Neural crest cell (in vitro differentiated cells): ENCODE results near the gene REEP6. TPM values are rescaled to one million over a fixed set of nuclear protein-coding genes. Genes with fewer than 3 reads are reported as not detected.
"Not testable (repeated sequence)": the region's sequence is repeated elsewhere in the genome, so short reads cannot be mapped to it uniquely, and the experiment has no call there.

Experiments
- DNase-seq: peaks from one replicate; pipeline ENCODE4 v3.0.0; 2021; ENCODE audit warnings: low read depth, mixed read lengths, low spot score
- H3K27ac Mint-ChIP-seq: one replicate; pipeline ENCODE4 v1.8.0; 2021; ENCODE audit warnings: mild to moderate bottlenecking, mixed read lengths; ENCODE audit not compliant: unreplicated experiment
- H3K27me3 Mint-ChIP-seq: 2 replicates; pipeline ENCODE4 v1.8.0; 2021; ENCODE audit warnings: low read depth, mild to moderate bottlenecking, mixed read lengths
- H3K36me3 Mint-ChIP-seq: 2 replicates; pipeline ENCODE4 v1.8.0; 2021; ENCODE audit warnings: low read depth, mild to moderate bottlenecking, mixed read lengths
- H3K4me1 Mint-ChIP-seq: 2 replicates; pipeline ENCODE4 v1.8.0; 2021; ENCODE audit warnings: mixed read lengths
- H3K4me3 Mint-ChIP-seq: one replicate; pipeline ENCODE4 v1.8.0; 2021; ENCODE audit warnings: mild to moderate bottlenecking, mixed read lengths
- H3K9me3 Mint-ChIP-seq: 2 replicates; pipeline ENCODE4 v1.8.0; 2021; ENCODE audit warnings: mixed read lengths
- total RNA-seq: library from RNA; stranded (reverse); gene quantifications from 2 replicates; pipeline ENCODE4 v1.2.1, GENCODE V29; 2021
- TF ChIP-seq, protein P1 (sequence below): fragments of 200-600 bp; sonication (generic); conservative IDR thresholded peaks from 2 replicates; pipeline ENCODE4 v1.5.0; 2021; ENCODE audit warnings: antibody characterized with exemption, mild to moderate bottlenecking

The REEP6 gene
- total RNA-seq, 1 donor from 2014 or later, result 8.2 TPM

DNA sequence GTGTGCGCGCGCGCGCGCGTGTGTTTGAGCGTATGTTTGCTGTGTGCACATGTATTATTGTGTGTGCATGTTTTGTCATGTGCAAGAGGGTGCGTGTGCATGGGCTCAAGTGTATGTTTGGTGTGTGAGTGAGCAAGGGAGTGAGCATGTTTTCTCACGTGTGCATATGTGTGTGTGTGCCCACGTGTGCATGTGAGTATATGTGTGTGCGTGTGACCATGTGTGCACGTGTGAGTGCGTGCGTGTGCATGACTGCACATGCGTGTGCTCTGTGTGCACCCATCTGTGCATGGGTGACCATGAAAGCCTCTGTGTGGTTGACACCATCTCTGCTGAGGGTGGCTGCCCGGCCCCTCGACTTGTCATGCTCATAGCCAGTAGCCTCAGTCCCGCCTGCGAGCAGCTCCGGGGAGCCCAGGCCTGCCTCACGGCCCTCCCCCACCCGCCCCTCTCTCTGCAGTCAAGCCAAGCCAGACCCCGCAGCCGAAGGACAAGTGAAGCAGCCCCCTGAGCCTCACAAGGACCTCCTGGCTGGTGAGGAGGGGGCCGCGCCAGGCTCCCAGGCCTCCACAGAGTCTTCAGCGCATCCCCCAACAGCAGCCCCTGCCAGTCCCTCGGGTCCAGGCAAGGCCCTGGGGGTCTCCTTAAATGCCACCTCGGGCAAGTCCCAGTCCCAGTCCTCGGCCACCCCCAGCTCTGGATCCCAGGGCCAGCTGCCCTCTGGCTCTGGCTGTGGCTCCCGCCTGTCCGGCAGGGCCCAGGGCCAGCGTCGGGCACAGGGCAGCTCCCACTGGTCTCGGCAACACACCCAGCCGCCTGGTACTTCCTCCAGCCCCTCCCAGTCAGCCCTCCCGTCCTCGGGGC, 6.0 kb downstream of the REEP6 start:
- no peaks in the 10 kb centered on the region for H3K36me3 Mint-ChIP-seq
- H3K4me1 Mint-ChIP-seq, result peaks cover 4% of the 10 kb centered on the region
- no peak overlapping the region for H3K4me3 Mint-ChIP-seq
- H3K27ac Mint-ChIP-seq, result no peak overlapping the region
- DNase-seq, result no peak
- H3K27me3 Mint-ChIP-seq, result peaks cover 14% of the 10 kb centered on the region
- H3K9me3 Mint-ChIP-seq, result no peaks in the 10 kb centered on the region
- TF ChIP-seq, protein P1, sequence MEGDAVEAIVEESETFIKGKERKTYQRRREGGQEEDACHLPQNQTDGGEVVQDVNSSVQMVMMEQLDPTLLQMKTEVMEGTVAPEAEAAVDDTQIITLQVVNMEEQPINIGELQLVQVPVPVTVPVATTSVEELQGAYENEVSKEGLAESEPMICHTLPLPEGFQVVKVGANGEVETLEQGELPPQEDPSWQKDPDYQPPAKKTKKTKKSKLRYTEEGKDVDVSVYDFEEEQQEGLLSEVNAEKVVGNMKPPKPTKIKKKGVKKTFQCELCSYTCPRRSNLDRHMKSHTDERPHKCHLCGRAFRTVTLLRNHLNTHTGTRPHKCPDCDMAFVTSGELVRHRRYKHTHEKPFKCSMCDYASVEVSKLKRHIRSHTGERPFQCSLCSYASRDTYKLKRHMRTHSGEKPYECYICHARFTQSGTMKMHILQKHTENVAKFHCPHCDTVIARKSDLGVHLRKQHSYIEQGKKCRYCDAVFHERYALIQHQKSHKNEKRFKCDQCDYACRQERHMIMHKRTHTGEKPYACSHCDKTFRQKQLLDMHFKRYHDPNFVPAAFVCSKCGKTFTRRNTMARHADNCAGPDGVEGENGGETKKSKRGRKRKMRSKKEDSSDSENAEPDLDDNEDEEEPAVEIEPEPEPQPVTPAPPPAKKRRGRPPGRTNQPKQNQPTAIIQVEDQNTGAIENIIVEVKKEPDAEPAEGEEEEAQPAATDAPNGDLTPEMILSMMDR, result no peak

- Mint-ChIP-seq H3K27ac (no peak overlapping the region), H3K27me3 (peaks cover 9% of the 10 kb centered on the region), H3K4me3 (no peak overlapping the region), H3K4me1 (peaks cover 4% of the 10 kb centered on the region), H3K36me3 (no peaks in the 10 kb centered on the region), H3K9me3 (no peaks in the 10 kb centered on the region)
- TF ChIP-seq, protein P1, result no peak
- no peak for DNase-seq
Observed at GRCh38 chr19:1497578-1498235, 6.7 kb downstream of the REEP6 start.

DNA sequence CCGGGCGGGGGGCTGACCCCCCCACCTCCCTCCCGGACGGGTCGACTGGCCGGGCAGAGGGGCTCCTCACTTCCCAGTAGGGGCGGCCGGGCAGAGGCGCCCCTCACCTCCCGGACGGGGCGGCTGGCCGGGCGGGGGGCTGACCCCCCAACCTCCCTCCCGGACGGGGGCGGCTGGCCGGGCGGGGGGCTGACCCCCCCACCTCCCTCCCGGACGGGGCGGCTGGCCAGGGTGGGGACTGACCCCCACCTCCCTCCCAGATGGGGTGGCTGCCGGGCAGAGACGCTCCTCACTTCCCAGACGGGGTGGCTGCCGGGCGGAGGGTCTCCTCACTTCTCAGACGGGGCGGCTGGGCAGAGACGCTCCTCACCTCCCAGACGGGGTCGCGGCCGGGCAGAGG, 8.2 kb downstream of the REEP6 start:
- not testable (repeated sequence) for DNase-seq, H3K36me3 Mint-ChIP-seq, H3K9me3 Mint-ChIP-seq, H3K4me3 Mint-ChIP-seq, H3K27ac Mint-ChIP-seq, H3K4me1 Mint-ChIP-seq
- peaks cover 19% of the 10 kb centered on the region for H3K27me3 Mint-ChIP-seq

GRCh38 chr19:1501200-1501595, 10.2 kb downstream of the REEP6 start:
- no peak overlapping the region for H3K27ac Mint-ChIP-seq
- DNase-seq, result no peak
- H3K4me1 Mint-ChIP-seq, result peaks cover 8% of the 10 kb centered on the region
- no peaks in the 10 kb centered on the region for H3K9me3 Mint-ChIP-seq
- H3K27me3 Mint-ChIP-seq, result peaks cover 33% of the 10 kb centered on the region
- TF ChIP-seq, protein P1, result no peak
- no peaks in the 10 kb centered on the region for H3K36me3 Mint-ChIP-seq
- H3K4me3 Mint-ChIP-seq, result no peak overlapping the region

- no peak overlapping the region for H3K27ac Mint-ChIP-seq
- DNase-seq, result no peak
- peaks cover under 1% of the 10 kb centered on the region for H3K9me3 Mint-ChIP-seq
- H3K36me3 Mint-ChIP-seq, result no peaks in the 10 kb centered on the region
- peaks cover 34% of the 10 kb centered on the region for H3K27me3 Mint-ChIP-seq
- H3K4me3 Mint-ChIP-seq, result no peak overlapping the region
- TF ChIP-seq, protein P1, result no peak
- peaks cover 5% of the 10 kb centered on the region for H3K4me1 Mint-ChIP-seq
Observed at GRCh38 chr19:1502433-1503088, 11.6 kb downstream of the REEP6 start.
